HL-60 (cell line): ENCODE results near the gene TNFSF13.
A peak's percentile ranks its signal among the peaks of the same experiment; 100 is the strongest.

Experiments
- DNase-seq, 2 experiments: peaks; one replicate each; pipeline ENCODE4 v3.0.0-alpha.2; 2010 to 2020; ENCODE audit warnings: low read depth in 1 of 2, low spot score in 1 of 2
- H3K27ac ChIP-seq: fragments of 250-450 bp; sonication (Bioruptor Pico); replicated peaks from 2 replicates; pipeline ENCODE4 v1.5.1; 2020; ENCODE audit warnings: mild to moderate bottlenecking, moderate library complexity
- H3K27me3 ChIP-seq: fragments of 250-450 bp; sonication (Bioruptor Pico); 2 replicates; pipeline ENCODE4 v1.5.1; 2021; ENCODE audit warnings: mild to moderate bottlenecking, moderate library complexity; ENCODE audit not compliant: insufficient read depth, poor library complexity, severe bottlenecking
- H3K4me3 ChIP-seq: replicated peaks from 2 replicates; pipeline ENCODE4 v1.5.1; 2011; ENCODE audit warnings: mild to moderate bottlenecking, control low read depth, low read length; ENCODE audit not compliant: insufficient read depth
- CTCF ChIP-seq: IDR thresholded peaks from one replicate; pipeline ENCODE4 v1.5.1; 2011; ENCODE audit warnings: low read length, control low read depth, inconsistent platforms; ENCODE audit not compliant: insufficient read depth
- GABPA ChIP-seq: IDR thresholded peaks from 2 replicates; pipeline ENCODE4 v1.6.1; 2012; ENCODE audit warnings: low read depth
- POLR2AphosphoS5 ChIP-seq: IDR thresholded peaks from 2 replicates; pipeline ENCODE4 v1.6.1; 2012; ENCODE audit warnings: low read depth
- REST ChIP-seq: IDR thresholded peaks from 2 replicates; pipeline ENCODE4 v1.6.1; 2012; ENCODE audit warnings: low read depth; ENCODE audit not compliant: insufficient replicate concordance
- SPI1 ChIP-seq: IDR thresholded peaks from 2 replicates; pipeline ENCODE4 v1.6.1; 2012; ENCODE audit warnings: low read depth, mild to moderate bottlenecking, borderline replicate concordance

The TNFSF13 gene

DNA sequence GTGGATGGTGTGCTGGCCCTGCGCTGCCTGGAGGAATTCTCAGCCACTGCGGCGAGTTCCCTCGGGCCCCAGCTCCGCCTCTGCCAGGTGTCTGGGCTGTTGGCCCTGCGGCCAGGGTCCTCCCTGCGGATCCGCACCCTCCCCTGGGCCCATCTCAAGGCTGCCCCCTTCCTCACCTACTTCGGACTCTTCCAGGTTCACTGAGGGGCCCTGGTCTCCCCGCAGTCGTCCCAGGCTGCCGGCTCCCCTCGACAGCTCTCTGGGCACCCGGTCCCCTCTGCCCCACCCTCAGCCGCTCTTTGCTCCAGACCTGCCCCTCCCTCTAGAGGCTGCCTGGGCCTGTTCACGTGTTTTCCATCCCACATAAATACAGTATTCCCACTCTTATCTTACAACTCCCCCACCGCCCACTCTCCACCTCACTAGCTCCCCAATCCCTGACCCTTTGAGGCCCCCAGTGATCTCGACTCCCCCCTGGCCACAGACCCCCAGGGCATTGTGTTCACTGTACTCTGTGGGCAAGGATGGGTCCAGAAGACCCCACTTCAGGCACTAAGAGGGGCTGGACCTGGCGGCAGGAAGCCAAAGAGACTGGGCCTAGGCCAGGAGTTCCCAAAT lies 1.3 kb upstream of the TNFSF13 start:
- Histone ChIP-seq H3K4me3 (no peak overlapping the region), H3K27me3 (no peaks in the 10 kb centered on the region), H3K27ac (peak overlapping the region; percentile 94)
- no peak for DNase-seq
- TF ChIP-seq SPI1, result no peak
- TF ChIP-seq GABPA, result no peak
- no peak for TF ChIP-seq CTCF
- TF ChIP-seq POLR2AphosphoS5, result no peak
- no peak for TF ChIP-seq REST

DNA sequence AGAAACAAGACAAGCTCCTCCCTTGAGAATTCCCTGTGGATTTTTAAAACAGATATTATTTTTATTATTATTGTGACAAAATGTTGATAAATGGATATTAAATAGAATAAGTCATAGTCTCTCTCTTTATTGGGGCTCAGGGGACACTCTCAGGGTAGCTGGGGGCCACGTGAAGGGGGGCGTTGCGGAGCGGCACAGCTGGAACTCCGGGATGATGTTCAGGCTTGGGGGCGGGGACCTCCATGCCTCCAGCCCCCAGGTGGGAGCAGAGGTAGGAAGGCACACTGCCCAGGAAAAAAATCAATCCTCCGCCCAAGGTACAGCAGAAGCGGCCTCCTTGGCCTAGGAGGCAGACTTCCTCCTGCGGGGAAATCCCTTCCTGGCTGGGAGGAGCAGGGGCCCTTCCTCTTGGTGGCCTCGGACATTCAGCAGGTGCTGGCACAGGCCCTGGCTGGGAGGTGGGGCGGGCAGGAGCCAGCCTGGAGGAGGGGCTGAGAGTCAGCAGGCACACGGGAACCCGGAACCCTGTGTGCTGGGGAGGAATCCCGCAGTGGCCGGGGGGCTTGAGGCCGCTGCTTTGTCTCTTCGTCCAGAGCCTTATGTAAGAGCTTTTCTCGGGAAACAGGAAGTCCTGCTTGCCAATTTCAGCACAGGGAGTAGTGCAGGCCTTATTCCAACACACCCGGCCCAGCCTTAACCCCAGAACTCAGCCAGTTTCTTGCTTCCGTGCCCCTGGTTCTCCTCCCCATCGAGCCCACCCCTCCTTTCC lies 591 bp upstream of the TNFSF13 start:
- TF ChIP-seq SPI1 (peak; percentile 28; the same call in 1 of the 2 replicates), POLR2AphosphoS5 (no peak; the same call in none of the 2 replicates)
- peak; percentile 84 to 90 for DNase-seq
- Histone ChIP-seq H3K27me3 (no peaks in the 10 kb centered on the region), H3K4me3 (peak overlapping the region; percentile 59), H3K27ac (peak overlapping the region; percentile 94)

GRCh38 chr17:7559320-7560171 lies 996 bp downstream of the TNFSF13 start:
- DNase-seq, result peak in 1 of 2 experiments; percentile 22
- Histone ChIP-seq H3K4me3 (peak overlapping the region; percentile 59), H3K27me3 (no peaks in the 10 kb centered on the region), H3K27ac (peak overlapping the region; percentile 94)
- no peak for TF ChIP-seq GABPA
- TF ChIP-seq CTCF, result no peak
- TF ChIP-seq REST, result no peak
- no peak for TF ChIP-seq POLR2AphosphoS5
